ENCODE results near the gene TPMT. TPM values are rescaled to one million over a fixed set of nuclear protein-coding genes. Genes with fewer than 3 reads are reported as not detected.

Gene TPMT
- total RNA-seq, 4 donors from 2014 or later: 6.7 to 14.4 (median 9.7) TPM

GRCh38 chr6:18078866-18079265, 76.0 kb downstream of the TPMT start:
- Histone ChIP-seq H3K4me1 (no peaks in the 10 kb centered on the region), H3K27me3 (no peaks in the 10 kb centered on the region), H3K36me3 (no peaks in the 10 kb centered on the region), H3K27ac (no peak overlapping the region), H3K4me3 (no peak overlapping the region), H3K9me3 (no peaks in the 10 kb centered on the region)
- WGBS: 86% methylated on average over 3 of the region's 3 CpGs
- TF ChIP-seq CTCF (IDR thresholded peaks at IDR 0.05): no peak
- no peak for TF ChIP-seq EP300 (IDR thresholded peaks at IDR 0.05)
- no peak for TF ChIP-seq POLR2A (IDR thresholded peaks at IDR 0.05)
- no peak for TF ChIP-seq POLR2AphosphoS5 (IDR thresholded peaks at IDR 0.05)
- no peak for DNase-seq (ENCODE audit: low spot score in 2 of 2)

Other genes with a start within 250 kb of the TPMT start
- 10 to 100 TPM; 73.0 to 91.9 (median 78.9) TPM for gene KIF13A, start 167.4 kb downstream of the TPMT start, total RNA-seq
- 1 to 10 TPM; 3.5 to 7.9 (median 6.0) TPM for gene NHLRC1, start 32.4 kb downstream of the TPMT start, total RNA-seq
- gene KDM1B, start 345 bp upstream of the TPMT start, total RNA-seq: 10 to 100 TPM; 28.3 to 32.5 (median 29.6) TPM
- gene DEK, start 109.5 kb upstream of the TPMT start, total RNA-seq: 10 to 100 TPM; 57.6 to 90.3 (median 64.4) TPM
- gene RNF144B, start 232.3 kb upstream of the TPMT start, total RNA-seq: 10 to 100 TPM; 27.8 to 48.4 (median 38.7) TPM

All from suprapubic skin (tissue), 4 donors.